ENCODE data around the gene TUB.

- TF ChIP-seq EZH2 (IDR thresholded peaks at IDR 0.05; ENCODE audit: borderline replicate concordance, insufficient read depth, low read depth, low read length, poor library complexity, severe bottlenecking) (no peak), CTCF (IDR thresholded peaks at IDR 0.05) (no peak)
These were observed 49.5 kb upstream of the TUB start for GRCh38 chr11:8031248-8032115.

All from B cell (primary cell).